SIG-M5 treated with dmso at 0.1 percent for 504 hours (cell line): ENCODE data around the gene ST8SIA1.

Source experiments
- DNase-seq: peaks from one replicate; lab custom pipeline; 2025; ENCODE audit not compliant: unreplicated experiment; lab: John Stamatoyannopoulos, UW

Gene ST8SIA1

GRCh38 chr12:22285846-22286245 lies 48.7 kb downstream of the ST8SIA1 start:
- DNase-seq: no peak

- DNase-seq: no peak
These were observed 49.6 kb downstream of the ST8SIA1 start for GRCh38 chr12:22284871-22285270.

GRCh38 chr12:22283508-22283907 lies 51.0 kb downstream of the ST8SIA1 start:
- no peak for DNase-seq

- DNase-seq: no peak
These were observed 51.5 kb downstream of the ST8SIA1 start for GRCh38 chr12:22283006-22283506.

GRCh38 chr12:22282283-22282682 lies 52.2 kb downstream of the ST8SIA1 start:
- DNase-seq: no peak

- DNase-seq: no peak
These were observed 57.6 kb downstream of the ST8SIA1 start for GRCh38 chr12:22276867-22277266.

GRCh38 chr12:22276313-22276712 lies 58.2 kb downstream of the ST8SIA1 start:
- no peak for DNase-seq

- DNase-seq: peak; percentile 39
These were observed 58.7 kb downstream of the ST8SIA1 start for GRCh38 chr12:22275843-22276242.

GRCh38 chr12:22272335-22273151 lies 62.0 kb downstream of the ST8SIA1 start:
- DNase-seq: no peak

- no peak for DNase-seq
These were observed 63.5 kb downstream of the ST8SIA1 start for GRCh38 chr12:22271023-22271422.

GRCh38 chr12:22268973-22269372 lies 65.5 kb downstream of the ST8SIA1 start:
- DNase-seq: no peak

GRCh38 chr12:22268406-22268805 lies 66.1 kb downstream of the ST8SIA1 start:
- DNase-seq: no peak

- DNase-seq: no peak
These were observed 68.4 kb downstream of the ST8SIA1 start for GRCh38 chr12:22266101-22266500.

GRCh38 chr12:22264380-22264779 lies 70.1 kb downstream of the ST8SIA1 start:
- DNase-seq: no peak

GRCh38 chr12:22262309-22262708 lies 72.2 kb downstream of the ST8SIA1 start:
- no peak for DNase-seq

- DNase-seq: no peak
These were observed 77.4 kb downstream of the ST8SIA1 start for GRCh38 chr12:22257100-22257499.

- DNase-seq: no peak
These were observed 77.9 kb downstream of the ST8SIA1 start for GRCh38 chr12:22256605-22257004.

- no peak for DNase-seq
These were observed 78.5 kb downstream of the ST8SIA1 start for GRCh38 chr12:22256041-22256441.

GRCh38 chr12:22255097-22255496 lies 79.4 kb downstream of the ST8SIA1 start:
- no peak for DNase-seq

GRCh38 chr12:22254478-22254877 lies 80.0 kb downstream of the ST8SIA1 start:
- no peak for DNase-seq

GRCh38 chr12:22252057-22252456 lies 82.5 kb downstream of the ST8SIA1 start:
- no peak for DNase-seq

GRCh38 chr12:22250762-22251161 lies 83.7 kb downstream of the ST8SIA1 start:
- DNase-seq: peak; percentile 14
